ENCODE results near the gene AOPEP. TPM values are rescaled to one million over a fixed set of nuclear protein-coding genes. Genes with fewer than 3 reads are reported as not detected.

Gene AOPEP
- total and polyA plus RNA-seq, 8 donors = 73.9 to 407 (median 101) TPM

DNA sequence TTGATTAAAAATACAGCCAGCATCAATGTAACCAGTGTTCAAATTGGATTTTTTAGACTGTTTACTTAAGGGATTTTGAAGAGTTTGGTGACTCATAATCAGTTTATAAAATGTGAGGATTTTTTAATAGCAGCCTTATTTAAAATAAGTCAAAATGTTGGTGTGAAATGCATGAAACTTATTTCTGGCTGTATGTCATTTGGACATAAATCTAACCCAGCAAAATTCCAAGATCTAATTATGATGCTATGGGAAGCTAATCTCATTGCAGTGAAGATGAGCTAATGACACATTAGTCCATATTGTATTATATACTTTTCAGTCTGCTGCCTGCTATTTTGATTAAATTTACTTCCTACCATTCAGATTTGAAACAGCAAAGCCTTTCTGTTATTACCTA lies 140.3 kb downstream of the AOPEP start:
- H3K27ac ChIP-seq = peak overlapping the region in 4 of 5 donors; percentile 86 to 91 (median 88)
- TF ChIP-seq, protein P1, sequence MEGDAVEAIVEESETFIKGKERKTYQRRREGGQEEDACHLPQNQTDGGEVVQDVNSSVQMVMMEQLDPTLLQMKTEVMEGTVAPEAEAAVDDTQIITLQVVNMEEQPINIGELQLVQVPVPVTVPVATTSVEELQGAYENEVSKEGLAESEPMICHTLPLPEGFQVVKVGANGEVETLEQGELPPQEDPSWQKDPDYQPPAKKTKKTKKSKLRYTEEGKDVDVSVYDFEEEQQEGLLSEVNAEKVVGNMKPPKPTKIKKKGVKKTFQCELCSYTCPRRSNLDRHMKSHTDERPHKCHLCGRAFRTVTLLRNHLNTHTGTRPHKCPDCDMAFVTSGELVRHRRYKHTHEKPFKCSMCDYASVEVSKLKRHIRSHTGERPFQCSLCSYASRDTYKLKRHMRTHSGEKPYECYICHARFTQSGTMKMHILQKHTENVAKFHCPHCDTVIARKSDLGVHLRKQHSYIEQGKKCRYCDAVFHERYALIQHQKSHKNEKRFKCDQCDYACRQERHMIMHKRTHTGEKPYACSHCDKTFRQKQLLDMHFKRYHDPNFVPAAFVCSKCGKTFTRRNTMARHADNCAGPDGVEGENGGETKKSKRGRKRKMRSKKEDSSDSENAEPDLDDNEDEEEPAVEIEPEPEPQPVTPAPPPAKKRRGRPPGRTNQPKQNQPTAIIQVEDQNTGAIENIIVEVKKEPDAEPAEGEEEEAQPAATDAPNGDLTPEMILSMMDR (IDR thresholded peaks at IDR 0.05) = no peak
- TF ChIP-seq POLR2AphosphoS5 (IDR thresholded peaks at IDR 0.05) (no peak), POLR2A (IDR thresholded peaks at IDR 0.05) (no peak), EP300 (IDR thresholded peaks at IDR 0.05) (no peak)
- no peaks in the 10 kb centered on the region for H3K36me3 ChIP-seq
- no peak overlapping the region for H3K4me3 ChIP-seq
- intact Hi-C loops (cut with DNase I; ENCODE audit: low total_unique reads) = no loop called here
- peaks cover 16 to 87% (median 50%) of the 10 kb centered on the region in 4 donors for H3K4me1 ChIP-seq
- H3K9me3 ChIP-seq = no peaks in the 10 kb centered on the region
- peak in 1 of 2 donors; percentile 31 for DNase-seq
- H3K27me3 ChIP-seq = no peaks in the 10 kb centered on the region

DNA sequence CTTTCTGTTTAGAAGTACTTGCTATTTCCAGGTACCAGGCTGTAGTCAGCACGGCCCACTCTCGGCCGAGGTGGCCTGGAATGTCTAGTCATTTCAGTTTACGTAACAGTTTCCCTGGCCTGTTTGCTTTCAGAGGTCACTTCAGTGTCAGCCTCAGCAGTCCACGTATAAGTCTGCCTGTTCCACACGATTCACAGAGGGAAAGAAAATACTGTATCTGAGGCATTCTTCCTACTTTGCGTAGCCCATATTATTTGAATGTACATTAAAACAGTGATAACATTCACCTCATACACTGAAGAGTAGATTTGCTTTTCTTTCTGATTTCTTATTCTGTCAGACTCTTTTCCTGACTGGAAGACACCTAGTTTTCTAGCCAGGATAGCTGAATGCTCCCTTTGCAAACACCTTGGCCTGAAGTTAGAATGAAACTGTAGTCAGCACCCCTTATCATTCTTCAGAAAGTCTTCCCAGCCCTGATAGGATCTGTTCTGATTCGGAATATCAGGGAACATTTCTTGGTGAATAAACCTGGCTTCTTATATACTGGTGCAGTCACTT lies 140.9 kb downstream of the AOPEP start:
- no peaks in the 10 kb centered on the region for H3K9me3 ChIP-seq
- peak overlapping the region; percentile 86 to 91 (median 88) for H3K27ac ChIP-seq
- H3K36me3 ChIP-seq = no peaks in the 10 kb centered on the region
- peak; percentile 83 to 91 for DNase-seq
- 13 to 23% (median 16%) methylated on average over 8 of the region's 8 CpGs for WGBS, 5 donors
- H3K27me3 ChIP-seq = no peaks in the 10 kb centered on the region
- intact Hi-C loops (cut with DNase I; ENCODE audit: low total_unique reads) = no loop called here
- no peak overlapping the region for H3K4me3 ChIP-seq
- TF ChIP-seq, protein P1 (IDR thresholded peaks at IDR 0.05) = no peak
- TF ChIP-seq POLR2AphosphoS5 (IDR thresholded peaks at IDR 0.05) = peak; percentile 59 to 89 (median 81)
- peaks cover 12 to 83% (median 50%) of the 10 kb centered on the region in 4 donors for H3K4me1 ChIP-seq

DNA sequence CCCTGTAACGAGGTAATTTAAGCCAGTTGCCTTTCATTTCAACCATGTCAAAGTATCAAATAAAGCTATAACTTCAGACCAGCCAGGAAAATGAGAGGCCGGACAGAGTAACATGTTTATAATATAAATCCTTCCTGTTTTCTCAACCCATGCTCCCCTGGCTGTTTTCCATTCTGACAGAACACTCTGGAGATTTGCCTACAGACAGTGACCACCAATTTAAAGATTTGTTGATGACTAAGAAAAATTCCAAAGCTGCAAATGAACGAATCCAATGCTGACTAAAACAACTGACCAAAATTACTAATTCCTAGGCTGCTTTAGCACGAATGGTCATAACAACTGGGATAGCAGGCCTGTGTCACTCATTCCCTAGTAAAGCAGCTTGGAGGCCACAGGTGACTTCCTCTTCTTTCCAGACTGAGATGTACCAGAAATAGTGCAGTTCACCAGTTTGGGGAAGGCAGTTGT lies 141.4 kb downstream of the AOPEP start:
- Histone ChIP-seq H3K4me1 (peaks cover 11 to 87% (median 50%) of the 10 kb centered on the region in 4 donors), H3K27ac (peak overlapping the region; percentile 75 to 91 (median 88)), H3K9me3 (no peaks in the 10 kb centered on the region), H3K27me3 (no peaks in the 10 kb centered on the region), H3K4me3 (no peak overlapping the region), H3K36me3 (no peaks in the 10 kb centered on the region)
- intact Hi-C loops (cut with DNase I; ENCODE audit: low total_unique reads) = no loop called here
- no peak for TF ChIP-seq POLR2A (IDR thresholded peaks at IDR 0.05)
- TF ChIP-seq POLR2AphosphoS5 (IDR thresholded peaks at IDR 0.05) = peak in 1 of 3 donors; percentile 51
- DNase-seq = peak in 1 of 2 donors; percentile 59
- 16 to 38% (median 30%) methylated on average over 4 of the region's 4 CpGs for WGBS, 5 donors

DNA sequence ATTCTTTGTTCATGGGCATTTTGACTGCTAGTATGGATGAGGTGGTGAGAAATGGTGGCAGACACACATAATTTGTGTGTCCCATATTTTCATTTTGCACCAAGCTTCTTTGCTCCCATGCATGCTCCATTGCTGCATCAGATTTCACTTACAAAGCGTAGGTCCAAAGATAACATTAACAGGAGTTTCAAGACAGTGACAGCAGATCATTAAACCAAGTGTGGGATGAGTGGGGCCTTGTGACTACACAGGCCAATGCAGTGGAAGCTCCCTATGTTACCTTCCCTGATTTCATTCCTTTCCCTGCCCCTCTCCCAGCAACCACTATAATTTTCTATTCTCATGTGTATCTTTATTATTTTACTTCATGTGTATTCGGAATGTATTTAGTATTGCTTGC lies 142.0 kb downstream of the AOPEP start:
- Histone ChIP-seq H3K9me3 (no peaks in the 10 kb centered on the region), H3K36me3 (no peaks in the 10 kb centered on the region), H3K4me3 (no peak overlapping the region), H3K27me3 (no peaks in the 10 kb centered on the region), H3K4me1 (peaks cover 11 to 89% (median 49%) of the 10 kb centered on the region in 4 donors), H3K27ac (peak overlapping the region; percentile 75 to 91 (median 88))
- no peak for DNase-seq
- intact Hi-C loops (cut with DNase I; ENCODE audit: low total_unique reads) = no loop called here
- no peak for TF ChIP-seq POLR2A (IDR thresholded peaks at IDR 0.05)
- TF ChIP-seq EP300 (IDR thresholded peaks at IDR 0.05) = no peak
- TF ChIP-seq POLR2AphosphoS5 (IDR thresholded peaks at IDR 0.05) = no peak
- TF ChIP-seq, protein P1 (IDR thresholded peaks at IDR 0.05) = no peak
- 93 to 99% (median 95%) methylated on average over 2 of the region's 2 CpGs for WGBS, 5 donors

DNA sequence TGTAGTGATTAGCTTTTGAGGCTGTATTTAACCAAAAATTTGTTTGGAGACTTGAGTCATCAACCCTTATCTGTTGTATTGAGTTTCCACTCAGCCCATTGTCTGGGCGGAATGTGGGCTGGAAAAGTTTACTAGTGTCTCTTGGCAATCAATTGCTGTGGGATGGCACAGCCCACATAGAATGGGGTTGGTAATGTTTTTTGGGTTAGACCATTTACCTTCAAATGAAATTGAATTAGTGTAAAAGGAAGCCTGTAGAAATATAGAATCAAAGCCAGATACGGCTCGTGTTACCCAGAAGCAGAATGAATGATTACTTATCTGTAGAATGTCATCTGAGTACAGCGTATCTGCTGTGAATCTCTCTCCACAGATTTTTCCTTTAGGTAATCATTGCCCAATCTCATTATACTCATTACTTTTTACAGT lies 142.9 kb downstream of the AOPEP start:
- no peaks in the 10 kb centered on the region for H3K9me3 ChIP-seq
- peaks cover 11 to 89% (median 49%) of the 10 kb centered on the region in 4 donors for H3K4me1 ChIP-seq
- TF ChIP-seq POLR2A (IDR thresholded peaks at IDR 0.05) (no peak), POLR2AphosphoS5 (IDR thresholded peaks at IDR 0.05) (no peak), EP300 (IDR thresholded peaks at IDR 0.05) (no peak)
- TF ChIP-seq, protein P1 (IDR thresholded peaks at IDR 0.05) = no peak
- no peak overlapping the region for H3K4me3 ChIP-seq
- no peaks in the 10 kb centered on the region for H3K36me3 ChIP-seq
- WGBS, 5 donors = 52 to 71% (median 67%) methylated on average over 4 of the region's 4 CpGs
- H3K27me3 ChIP-seq = no peaks in the 10 kb centered on the region
- peak overlapping the region in 4 of 5 donors; percentile 86 to 91 (median 88) for H3K27ac ChIP-seq
- no peak for DNase-seq
- intact Hi-C loops (cut with DNase I; ENCODE audit: low total_unique reads) = no loop called here
